ENCODE data around the gene AVP.
A peak's percentile ranks its signal among the peaks of the same experiment; 100 is the strongest.
"Not testable (repeated sequence)": the region's sequence is repeated elsewhere in the genome, so short reads cannot be mapped to it uniquely, and the experiment has no call there.

The AVP gene

DNA sequence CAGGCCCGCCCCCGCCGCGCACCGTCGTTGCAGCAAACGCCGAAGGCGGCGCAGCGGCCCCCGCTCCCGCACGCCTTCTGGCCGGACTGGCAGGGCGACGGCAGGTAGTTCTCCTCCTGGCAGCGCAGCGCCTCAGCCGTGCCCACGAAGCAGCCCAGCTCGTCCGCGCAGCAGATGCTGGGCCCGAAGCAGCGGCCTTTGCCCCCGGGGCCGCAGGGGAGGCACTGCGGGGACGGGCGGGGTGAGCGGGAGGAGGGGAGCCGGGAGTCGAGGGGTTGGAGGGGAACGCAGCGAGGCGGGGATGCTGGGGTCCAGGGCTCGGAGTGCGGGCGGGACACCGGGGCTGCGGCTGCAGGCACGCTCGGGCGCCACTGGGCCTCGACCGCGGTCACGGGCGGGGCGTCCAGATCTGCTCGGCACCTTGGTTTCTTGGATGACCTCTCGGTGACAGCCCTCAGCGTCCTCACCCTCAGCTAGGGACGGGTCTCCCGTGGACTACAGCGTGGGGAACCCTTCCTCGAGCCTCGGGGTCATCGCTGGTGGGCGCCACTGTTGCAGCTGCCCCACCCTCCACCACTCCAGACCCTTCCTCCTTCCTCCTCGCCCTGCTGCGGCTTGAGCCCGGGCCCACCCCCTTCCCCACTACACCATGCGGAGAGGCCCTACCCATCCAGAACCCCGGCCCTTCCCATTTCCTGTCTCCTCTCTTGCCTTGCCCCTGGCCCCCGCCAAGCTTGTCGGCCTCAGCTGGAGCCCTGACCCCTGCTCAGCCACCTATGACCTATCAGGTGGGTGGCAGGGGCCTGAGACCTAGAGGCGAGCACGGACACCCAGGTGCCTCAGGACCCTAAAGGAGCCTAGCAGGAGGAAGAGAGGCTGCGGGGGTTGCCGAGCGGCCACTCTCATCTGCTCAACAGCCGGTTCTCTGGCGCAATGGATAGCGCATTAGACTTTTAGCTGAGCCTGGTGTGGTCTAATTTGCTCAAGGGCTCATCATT lies 1.3 kb downstream of the AVP start:
- DNase-seq = no peak

DNA sequence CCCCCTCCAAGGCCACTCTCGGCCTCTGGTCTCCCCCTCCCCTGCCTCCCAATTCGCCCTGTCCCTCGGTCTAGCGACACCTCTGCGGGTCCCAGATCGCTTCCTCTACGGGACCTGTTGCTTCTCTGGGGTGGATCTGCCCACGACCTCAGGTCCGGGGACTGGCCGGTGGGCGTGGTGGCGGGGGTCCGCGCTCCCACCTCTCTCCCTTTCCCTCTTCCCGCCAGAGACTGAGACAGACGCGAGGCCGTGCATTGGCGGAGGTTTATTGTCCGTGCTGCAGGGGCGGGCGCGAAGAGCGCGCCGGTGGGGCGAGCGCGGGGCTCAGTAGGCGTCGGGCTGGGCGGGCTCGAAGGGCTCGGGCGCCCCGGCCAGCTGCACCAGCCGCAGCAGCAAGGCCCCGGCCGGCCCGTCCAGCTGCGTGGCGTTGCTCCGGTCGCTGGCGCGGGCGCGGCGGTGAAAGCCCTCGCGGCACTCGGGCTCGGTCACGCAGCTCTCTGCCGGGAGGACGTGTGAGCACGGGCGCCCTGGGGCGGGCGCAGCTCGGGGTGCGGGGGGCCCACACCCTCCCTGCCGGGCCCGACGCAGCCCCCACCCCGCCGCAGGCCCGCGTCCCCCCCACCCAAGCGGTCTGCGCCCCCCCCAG lies 2.1 kb downstream of the AVP start:
- no peak for DNase-seq

DNA sequence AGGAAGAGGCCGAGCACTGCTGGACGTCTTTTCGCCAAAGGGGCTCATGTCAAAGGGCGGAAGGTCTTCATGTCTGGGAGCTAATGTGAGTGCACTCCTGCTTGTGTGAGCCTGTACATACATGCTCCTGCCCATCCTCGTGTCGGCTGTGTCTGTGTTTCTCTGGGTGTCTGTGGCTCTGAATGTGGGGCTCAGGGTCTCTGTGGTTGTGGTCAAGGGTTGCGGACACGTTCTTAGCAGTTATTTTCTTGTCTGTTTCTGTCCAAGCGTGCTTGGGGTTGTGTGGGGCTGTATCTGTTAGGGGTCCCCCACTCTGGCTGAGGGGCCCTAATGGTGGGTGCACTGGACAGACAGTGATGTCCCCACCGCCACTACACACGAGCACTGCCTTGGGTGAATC lies 2.9 kb downstream of the AVP start:
- DNase-seq = no peak

DNA sequence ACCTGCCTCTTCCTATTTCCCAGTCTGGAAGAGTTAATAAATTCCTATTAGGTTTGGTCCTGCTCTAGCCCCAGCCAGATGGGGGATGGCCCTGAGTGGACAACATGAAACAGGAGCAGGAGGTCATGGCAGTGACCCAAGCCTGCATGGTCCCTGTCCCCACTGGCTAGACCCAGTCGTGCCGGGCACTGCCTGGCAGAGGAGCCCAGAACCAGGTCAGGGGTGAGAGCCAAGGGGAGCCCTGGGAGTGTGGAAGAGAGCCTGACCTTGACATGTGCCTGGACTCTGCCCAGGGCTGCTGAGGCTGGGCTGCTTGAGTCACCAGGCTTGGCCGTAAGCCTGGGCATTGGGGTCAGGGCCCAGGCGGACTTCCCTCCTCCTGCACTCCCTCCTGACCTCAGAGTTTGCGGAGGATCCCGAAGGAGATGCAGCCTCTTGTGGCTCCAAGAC lies 3.6 kb downstream of the AVP start:
- no peak for DNase-seq

DNA sequence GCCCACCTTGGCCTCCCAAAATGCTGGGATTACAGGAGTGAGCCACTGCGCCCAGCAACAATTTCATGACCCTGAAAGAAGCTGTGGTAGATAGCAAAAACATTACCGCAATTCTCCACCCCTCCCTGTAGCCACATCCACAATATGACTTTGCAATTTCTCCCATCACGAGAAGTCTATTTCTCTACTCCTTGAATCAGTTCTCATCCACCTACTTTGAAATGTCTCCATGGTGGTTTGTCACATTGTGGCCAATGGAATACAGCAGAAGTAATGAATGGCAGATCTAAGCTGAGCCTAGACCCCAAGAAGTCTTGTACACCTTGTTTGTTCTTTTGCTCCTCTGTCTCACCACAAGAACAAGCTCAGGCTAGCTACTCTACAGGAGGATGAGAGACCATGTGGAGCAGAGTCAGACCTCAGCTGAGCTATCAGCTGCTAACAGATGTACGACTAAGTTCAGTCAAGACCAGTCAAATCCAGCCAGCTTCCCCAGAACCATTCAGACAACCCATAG lies 6.8 kb downstream of the AVP start:
- DNase-seq = no peak

DNA sequence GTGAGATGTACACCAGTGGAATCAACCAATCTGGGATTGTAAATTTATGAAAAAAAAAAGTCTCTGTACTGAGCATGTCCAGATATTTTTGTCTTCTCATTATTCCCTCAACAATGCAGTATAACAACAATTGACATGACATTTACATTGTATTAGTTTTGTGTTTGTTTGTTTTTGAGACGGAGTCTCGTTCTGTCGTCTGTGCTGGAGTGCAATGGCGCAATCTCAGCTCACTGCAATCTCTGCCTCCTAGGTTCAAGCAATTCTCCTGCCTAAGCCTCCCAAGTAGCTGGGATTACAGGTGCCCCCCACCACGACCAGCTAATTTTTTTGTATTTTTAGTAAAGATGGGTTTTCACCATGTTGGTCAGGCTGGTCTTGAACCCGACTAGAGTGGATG lies 9.2 kb downstream of the AVP start:
- not testable (repeated sequence) for DNase-seq

DNA sequence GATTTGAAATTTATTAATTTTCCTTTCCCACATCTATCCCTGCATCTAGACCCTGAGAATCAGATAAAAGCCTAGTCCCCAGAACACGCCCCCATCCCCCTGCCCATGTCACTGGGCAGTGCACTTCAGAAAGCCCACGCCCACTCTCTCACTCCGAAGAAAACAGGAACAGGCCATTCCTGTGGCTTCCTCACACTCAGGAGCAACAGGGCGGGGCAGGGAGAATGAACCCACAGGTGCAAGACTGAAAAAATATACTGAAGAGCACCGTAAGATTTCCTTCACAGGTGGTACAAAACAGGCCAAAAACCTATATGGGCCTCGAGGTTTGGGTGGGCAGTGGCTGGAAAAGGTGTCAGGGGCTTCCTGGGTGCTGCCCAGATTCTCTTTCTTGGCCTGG lies 9.7 kb downstream of the AVP start:
- DNase-seq = no peak

DNA sequence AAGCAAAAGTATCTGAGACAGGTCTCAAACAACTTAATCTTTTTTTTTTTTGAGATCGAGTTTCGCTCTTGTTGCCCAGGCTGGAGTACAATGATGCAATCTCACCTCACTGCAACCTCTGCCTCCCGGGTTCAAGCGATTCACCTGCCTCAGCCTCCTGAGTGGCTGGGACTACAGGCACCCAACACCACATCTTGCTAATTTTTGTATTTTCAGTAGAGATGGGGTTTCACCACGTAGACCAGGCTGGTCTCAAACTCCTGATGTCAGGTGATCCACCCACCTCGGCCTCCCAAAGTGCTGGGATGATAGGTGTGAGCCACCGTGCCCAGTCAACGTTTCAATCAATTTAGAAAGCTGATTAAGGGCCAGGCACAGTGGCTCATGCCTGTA lies 11.3 kb downstream of the AVP start:
- DNase-seq = not testable (repeated sequence)

DNA sequence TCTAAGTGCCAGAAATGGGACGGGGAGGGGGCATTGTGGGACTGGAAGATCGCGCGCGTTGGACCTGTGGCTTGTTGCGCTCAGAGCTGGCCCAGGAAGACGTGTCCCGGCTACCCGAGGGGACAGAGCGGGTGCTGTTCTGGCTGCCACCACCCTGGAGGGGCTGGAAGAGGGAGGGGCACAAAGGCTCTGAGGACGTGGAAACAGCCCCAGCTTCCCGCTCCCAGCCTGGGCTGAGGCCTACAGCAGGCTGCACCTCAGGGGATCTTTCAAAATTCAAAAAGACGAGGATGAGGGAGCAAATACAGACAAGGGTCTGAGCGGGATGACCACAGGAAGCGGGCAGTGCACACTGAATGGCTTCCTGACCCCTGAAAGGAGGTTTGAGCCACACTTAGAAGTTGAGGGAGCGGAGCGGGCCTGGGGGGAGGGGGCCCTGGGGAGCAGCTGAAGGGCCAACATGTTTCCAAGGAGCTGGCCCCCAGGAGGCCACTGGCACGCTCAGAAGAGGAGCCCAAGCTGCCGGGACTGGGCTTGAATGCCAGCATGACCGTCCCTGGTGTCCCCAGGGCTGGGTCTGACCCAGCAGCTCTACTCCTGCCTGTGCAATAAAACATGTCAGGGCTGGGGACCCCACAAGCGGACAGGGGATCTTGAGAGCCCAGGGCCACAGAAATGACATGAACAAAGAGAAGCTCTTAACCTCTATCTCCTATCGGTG lies 11.8 kb downstream of the AVP start:
- no peak for DNase-seq

DNA sequence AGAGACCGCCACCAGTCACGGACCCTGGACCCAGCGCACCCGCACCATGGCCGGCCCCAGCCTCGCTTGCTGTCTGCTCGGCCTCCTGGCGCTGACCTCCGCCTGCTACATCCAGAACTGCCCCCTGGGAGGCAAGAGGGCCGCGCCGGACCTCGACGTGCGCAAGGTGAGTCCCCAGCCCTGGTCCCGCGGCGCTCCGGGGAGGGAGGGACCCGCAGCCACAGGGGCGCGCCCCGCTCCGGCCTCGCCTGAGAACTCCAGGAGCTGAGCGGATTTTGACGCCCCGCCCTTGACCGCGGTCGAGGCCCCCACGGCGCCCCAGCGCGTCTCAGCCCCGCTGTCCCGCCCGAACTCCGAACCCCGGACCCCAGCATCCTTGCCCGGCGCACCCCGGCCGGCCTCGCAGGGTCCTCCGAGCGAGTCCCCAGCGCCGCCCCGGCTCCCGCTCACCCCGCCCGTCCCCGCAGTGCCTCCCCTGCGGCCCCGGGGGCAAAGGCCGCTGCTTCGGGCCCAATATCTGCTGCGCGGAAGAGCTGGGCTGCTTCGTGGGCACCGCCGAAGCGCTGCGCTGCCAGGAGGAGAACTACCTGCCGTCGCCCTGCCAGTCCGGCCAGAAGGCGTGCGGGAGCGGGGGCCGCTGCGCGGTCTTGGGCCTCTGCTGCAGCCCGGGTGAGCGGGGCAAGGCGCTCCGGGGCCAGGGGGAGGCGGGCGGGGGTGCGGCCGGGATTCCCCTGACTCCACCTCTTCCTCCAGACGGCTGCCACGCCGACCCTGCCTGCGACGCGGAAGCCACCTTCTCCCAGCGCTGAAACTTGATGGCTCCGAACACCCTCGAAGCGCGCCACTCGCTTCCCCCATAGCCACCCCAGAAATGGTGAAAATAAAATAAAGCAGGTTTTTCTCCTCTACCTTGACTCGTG lies 12.7 kb downstream of the AVP start, which contains the start of gene OXT:
Gene OXT (plus strand): TSS at position 11 of the 920 bp plus-strand sequence. CDS start 36 bp downstream, at position 47.
- peak; percentile 65 for DNase-seq

DNA sequence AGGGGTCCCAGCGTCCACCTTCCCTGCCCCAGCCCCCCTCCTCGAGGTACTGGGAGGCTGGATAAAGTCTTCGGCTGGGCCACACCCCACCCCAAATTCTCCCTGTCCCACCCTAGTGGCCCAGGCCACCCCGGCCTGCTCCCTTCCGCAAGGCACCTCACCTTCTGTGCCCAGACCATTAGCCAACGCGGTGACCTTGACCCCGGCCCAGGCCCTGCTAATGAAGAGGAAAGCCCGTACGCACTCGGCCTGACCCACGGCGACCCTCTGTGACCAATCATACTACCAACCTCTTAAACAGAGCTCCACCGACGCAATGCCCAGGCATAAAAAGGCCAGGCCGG lies 13.3 kb downstream of the AVP start:
- DNase-seq = no peak

DNA sequence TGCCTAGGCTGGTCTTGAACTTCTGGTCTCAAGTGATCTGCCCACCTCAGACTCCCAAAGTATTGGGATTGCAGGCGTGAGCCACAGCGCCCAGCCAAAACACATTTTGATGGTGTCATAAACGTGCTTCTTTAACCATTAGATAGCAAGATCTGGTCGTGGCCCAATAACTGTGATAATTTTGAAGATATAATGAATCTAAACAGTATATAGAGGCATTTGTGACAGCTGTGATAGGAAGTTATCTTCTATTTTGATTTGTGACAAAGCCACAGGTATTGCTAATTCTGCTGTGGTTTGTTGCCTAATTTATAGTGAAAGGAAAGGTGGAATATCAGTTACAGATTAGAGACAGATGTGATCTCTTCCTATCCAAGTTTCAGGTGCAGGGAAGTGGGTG lies 13.8 kb downstream of the AVP start:
- DNase-seq = no peak

DNA sequence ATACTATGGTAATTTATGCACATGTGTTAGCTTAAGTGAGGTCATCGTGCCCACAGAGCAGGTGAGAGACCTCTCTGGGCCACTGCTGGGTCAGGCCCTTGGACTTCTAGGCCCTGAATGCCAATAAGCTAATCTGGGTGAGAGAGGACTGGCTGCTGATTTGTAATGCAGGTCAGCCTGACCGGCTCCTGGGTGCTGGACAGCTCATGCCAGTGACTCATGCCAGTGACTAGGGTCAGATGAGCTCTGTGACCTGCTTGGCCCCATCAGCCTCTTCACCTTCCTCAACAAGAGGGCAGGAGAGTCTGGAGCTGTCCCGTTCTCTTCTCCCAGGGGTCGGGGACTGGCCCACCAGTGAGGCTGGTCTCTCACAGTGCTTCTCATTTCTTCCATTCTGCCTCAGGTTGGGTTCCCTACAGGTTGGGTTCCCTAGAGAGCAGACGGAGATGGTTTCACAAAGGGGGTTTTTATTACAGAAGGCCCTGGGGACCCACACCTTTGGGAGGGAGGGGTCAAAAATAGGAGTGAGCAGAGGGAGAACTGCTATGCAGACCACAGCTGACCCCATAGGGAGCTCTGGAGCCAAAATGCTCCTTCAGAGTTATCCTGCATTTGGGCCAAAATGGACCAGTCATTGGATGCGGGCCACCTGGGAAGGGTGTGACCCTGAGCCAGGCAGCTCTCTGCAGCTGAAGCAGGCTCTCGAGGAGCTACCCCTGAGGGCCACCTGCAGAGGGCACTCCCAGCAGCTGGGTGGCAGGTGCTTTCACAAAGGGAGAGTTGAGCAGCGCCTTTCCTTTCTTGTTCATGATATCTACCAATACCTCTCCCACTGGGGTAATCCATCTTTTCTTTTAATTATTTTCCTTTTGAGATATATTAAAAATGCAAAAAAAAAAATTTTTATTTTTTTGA lies 15.3 kb downstream of the AVP start:
- DNase-seq = no peak

DNA sequence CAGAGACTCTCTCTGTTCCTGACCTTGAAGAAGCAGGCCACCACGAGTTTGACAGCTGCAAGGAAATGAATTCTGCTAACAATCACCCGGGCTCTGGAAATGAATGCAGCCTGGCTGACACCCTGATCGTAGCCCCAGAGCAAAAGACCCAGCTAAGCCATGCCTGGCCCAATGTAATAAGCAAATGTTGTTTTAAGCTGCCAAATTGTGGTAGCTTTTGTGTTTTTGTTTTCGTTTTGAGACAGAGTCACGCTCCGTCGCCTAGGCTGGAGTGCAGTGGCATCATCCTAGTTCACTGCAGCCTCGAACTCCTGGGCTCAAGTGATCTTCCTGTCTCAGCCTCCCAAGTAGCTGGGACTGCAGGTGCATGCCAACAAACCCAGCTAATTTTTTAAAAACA lies 16.4 kb downstream of the AVP start:
- DNase-seq = no peak

DNA sequence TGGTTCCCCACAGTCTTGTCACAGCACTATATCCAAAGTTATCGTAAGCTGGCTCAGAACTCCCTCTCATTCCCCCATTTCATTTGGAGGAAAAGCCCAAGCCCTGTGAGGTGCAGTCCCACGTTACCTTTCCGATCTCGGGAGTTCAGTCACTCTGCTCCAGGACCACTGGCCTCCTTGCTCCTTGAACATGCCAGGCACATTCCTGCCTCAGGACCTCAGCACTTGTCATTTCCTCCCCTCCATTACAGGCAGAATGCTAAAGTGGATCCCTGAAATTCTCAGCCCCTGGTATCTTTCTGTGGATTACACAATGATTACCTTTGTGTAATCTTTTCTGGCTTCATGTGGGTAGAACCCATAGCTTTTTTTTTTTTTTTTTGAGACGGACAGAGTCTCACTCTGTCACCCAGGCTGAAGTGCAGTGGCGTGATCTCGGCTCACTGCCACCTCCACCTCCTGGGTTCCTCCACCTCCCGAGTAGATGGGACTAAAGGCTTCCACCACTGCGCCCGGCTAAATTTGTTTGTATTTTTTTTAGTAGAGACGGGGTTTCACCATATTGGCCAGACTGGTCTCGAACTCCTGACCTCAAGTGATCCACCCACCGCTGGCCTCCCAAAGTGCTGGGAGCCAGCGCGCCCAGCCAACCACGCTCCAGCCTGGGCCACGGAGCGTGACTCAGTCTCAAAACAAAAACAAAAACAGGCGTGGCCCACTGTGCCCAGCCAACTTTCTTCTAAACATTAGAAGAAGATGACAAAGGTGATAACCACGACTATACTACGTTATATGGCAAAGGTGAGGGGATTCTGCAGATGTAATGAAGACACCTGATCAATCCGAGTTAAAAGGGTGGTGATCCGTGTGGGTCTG lies 17.1 kb downstream of the AVP start:
- DNase-seq = no peak

DNA sequence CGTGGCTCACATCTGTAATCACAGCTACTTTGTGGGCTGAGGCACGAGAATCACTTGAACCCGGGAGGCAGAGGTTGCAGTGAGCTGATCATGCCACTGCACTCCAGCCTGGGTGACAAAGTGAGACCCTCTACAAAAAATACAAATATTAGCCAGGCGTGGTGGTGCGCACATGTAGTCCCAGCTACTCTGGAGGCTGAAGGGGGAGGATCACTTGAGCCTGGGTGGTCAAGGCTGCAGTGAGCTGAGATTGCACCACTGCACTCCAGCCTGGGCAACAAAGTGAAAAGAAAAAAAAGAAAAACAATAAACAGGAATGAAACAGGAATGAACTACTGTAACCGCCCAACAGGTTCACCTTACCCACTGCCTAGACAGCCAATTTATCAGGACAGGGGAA lies 20.4 kb downstream of the AVP start:
- DNase-seq = not testable (repeated sequence)

DNA sequence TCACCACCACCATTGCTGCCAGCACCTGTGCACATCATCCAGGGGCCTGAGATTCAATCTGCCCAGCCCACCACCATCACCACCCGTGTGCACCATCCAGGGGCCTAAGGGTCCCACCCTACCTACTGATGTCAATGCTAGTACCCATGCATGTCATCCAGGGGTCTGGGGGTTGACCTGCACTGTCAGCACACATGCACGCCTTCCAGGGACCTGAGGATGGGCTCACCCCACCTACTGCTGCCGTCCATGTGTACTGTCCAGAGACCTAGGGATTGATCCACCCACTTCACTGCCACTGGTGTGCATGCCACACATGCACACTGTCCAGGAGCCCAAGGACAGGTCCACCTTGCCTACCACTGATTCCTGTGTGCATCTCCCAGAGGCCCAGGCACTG lies 25.0 kb downstream of the AVP start:
- no peak for DNase-seq

DNA sequence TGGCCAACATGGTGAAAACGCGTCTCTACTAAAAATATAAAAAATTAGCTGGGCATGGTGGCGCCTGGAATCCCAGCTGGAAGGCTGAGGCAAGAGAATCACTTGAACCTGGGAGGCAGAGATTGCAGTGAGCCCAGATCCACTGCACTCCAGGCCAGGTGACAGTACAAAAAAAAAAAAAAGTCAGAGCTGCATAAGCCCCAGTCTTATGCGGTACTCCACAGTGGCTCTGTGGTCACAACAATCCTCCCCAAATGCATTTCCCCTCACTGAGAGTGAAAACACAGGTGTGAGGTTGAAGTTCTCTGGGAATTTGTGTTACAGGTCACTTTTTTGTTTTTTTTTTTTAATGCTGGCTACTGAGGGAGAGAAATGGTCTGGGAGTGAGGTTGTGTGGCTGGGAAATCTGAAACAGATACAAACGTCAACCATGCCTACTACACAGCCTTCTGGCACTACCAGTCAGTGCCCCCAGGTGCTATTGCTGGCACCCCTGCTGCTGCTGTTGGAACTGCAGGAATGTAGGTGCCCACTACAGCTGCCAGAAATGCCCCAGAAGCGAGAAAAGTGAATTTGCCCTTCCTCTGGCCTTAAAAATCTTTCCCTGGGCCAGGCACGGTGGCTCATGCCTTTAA lies 33.0 kb downstream of the AVP start:
- no peak for DNase-seq

Data from stimulated activated CD4-positive, alpha-beta T cell treated with anti-CD3 and anti-CD28 coated beads, Interleukin-4, amount 100 ng/mL, for 24 hours (primary cell).